HG02885 (cell line): ENCODE results near the gene EXOSC9.
"Not testable (repeated sequence)": the region's sequence is repeated elsewhere in the genome, so short reads cannot be mapped to it uniquely, and the experiment has no call there.

Source experiments
- ATAC-seq: cut with Tn5 transposase; IDR thresholded peaks from one replicate; pipeline ENCODE4 v1.9.1; 2021; ENCODE audit warnings: mild to moderate bottlenecking; ENCODE audit not compliant: unreplicated experiment, poor library complexity

The EXOSC9 gene, protein sequence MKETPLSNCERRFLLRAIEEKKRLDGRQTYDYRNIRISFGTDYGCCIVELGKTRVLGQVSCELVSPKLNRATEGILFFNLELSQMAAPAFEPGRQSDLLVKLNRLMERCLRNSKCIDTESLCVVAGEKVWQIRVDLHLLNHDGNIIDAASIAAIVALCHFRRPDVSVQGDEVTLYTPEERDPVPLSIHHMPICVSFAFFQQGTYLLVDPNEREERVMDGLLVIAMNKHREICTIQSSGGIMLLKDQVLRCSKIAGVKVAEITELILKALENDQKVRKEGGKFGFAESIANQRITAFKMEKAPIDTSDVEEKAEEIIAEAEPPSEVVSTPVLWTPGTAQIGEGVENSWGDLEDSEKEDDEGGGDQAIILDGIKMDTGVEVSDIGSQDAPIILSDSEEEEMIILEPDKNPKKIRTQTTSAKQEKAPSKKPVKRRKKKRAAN

DNA sequence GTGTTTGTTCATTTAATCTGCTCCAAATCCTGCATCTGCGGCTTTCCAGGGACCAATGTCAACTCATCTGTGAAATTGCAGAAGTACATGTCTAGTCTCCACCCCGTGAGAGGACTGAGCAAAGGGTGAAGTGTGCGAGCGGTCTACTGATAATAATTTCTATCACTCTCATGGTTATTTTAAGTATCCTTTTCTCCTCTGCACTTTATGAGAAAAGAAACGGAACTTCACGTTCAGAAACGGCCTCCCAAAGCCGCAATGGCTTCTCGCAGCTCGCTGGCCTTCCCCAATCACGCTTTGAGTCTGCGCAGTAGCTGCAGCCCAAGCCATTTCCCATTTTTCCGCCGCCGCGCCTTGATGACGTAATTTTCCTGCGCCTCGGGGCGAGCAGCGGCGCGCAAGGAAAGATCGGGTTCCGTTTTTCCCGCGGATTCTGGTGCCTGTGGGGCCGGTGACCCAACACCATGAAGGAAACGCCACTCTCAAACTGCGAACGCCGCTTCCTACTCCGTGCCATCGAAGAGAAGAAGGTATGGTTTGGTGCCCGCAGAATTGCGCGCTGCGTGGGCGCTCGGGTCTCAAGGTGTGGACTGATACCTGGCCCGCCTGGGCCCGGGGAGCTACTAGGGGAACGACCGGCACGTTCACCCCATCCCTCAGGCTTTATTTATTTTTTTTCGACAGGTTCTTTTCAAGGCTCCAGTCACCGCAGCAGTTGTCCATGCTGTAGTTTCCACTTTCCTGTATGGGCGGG is at the start of gene EXOSC9:
Gene EXOSC9, plus strand, starts transcription at position 363 of the 754 bp plus-strand sequence. Its CDS starts 102 bp downstream, at position 465.
- peak; percentile 82 for ATAC-seq

GRCh38 chr4:121752142-121752541 is 49.0 kb upstream of the EXOSC9 start:
- ATAC-seq: not testable (repeated sequence)

DNA sequence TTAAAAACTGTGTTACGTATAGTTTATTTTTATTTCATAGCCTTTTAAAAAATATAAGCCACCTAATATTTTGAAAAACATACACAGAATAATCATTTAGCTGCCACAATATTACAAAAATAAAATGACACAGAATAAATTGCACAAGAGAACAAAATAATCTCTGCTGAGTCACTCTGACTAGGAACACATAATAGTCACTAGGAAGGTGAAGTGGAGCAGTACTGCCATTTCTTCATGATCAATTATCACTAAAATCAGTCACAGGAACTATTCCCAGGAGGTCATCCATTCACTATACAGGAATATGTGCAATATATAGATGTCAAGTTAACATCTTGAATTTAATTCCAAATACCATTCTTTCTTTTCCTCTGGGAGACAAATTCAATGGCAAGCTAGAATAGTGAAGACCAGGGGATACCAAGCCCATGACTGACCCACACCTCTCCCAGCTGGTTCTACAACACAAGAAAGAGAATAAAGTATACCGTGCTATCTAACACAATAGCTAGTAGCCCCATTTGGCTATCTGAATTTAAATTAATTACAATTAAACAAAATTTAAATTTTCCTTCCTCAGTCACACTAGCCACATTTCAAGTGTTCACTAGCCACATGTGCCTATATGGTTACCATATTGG is 42.1 kb upstream of the EXOSC9 start:
- ATAC-seq: no peak

GRCh38 chr4:121760205-121760604 is 40.9 kb upstream of the EXOSC9 start:
- no peak for ATAC-seq

DNA sequence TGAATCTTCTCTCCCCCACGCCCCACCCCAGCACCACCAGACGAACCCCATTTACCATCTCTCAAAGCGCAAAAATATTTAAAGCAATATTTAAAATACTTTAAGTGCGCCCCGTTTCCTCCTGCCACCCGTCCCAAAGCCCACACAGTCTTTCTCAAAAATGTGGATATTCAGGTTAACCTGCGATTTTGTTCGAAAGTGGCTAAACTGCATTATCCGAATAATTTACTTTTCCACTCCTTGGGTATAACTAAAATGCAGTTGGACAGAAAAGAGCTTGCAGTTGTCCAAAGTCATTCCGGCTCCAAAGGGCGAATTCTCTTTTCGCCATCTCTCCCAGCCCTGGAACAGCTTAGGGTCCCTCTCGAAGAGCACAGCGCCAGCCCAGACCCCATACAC is 36.8 kb upstream of the EXOSC9 start:
- ATAC-seq: no peak

GRCh38 chr4:121764702-121765367 is 36.3 kb upstream of the EXOSC9 start, which contains the start of gene SMIM43:
SMIM43 (minus strand) TSS chr4:121765164; CDS start chr4:121765105, 59 bp downstream.
- peak; percentile 39 for ATAC-seq

- no peak for ATAC-seq
Observed at GRCh38 chr4:121765368-121765705, 35.8 kb upstream of the EXOSC9 start.

DNA sequence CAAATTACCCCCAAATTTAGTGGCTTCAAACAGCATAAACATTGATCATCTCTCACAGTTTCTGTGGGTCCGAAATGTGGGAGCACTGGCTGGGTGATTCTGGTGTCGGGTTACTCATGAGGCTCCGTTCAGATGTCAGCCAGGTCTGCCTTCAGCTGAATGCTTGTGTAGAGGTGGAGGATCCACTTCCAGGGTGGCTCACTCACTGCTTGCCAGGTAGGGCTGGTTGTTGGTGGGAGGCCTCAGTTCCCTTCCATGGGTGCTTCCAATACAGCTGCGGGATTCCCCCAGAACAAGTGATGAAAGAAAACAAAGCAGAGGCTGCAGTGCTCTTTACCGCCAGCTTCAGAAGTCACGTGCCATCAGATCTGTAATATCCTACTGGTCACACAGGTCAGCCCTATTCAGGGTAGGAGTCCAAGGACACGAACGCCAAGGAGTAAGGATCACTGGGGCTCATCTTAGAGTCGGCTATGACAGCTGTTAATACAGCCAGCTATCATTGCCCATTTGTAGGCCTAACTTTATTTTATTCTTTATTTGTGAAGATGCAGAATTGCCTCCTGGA is 35.1 kb upstream of the EXOSC9 start:
- ATAC-seq: no peak

GRCh38 chr4:121767166-121767565 is 34.0 kb upstream of the EXOSC9 start:
- ATAC-seq: no peak

GRCh38 chr4:121769341-121769740 is 31.8 kb upstream of the EXOSC9 start:
- ATAC-seq: no peak

GRCh38 chr4:121771869-121772268 is 29.3 kb upstream of the EXOSC9 start:
- no peak for ATAC-seq

DNA sequence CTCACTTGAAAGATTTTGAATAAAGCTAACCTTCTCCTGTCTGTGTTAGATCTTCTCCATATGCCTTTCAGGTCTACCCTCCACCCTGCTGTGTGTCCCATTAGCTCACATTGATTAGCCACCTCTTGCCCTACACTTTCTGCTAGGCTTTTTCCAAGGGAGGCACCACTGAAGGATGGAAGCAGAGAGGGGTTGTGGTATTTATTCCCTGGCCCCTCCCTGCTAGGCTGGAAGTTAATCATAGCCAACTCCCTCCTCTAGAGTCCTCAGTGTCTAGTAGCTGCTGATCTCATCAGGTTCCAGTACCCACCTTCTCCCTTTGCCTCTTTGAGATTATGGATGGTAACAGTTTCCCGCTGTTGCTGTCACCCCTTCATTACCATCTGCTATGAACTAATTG is 27.2 kb upstream of the EXOSC9 start:
- no peak for ATAC-seq

DNA sequence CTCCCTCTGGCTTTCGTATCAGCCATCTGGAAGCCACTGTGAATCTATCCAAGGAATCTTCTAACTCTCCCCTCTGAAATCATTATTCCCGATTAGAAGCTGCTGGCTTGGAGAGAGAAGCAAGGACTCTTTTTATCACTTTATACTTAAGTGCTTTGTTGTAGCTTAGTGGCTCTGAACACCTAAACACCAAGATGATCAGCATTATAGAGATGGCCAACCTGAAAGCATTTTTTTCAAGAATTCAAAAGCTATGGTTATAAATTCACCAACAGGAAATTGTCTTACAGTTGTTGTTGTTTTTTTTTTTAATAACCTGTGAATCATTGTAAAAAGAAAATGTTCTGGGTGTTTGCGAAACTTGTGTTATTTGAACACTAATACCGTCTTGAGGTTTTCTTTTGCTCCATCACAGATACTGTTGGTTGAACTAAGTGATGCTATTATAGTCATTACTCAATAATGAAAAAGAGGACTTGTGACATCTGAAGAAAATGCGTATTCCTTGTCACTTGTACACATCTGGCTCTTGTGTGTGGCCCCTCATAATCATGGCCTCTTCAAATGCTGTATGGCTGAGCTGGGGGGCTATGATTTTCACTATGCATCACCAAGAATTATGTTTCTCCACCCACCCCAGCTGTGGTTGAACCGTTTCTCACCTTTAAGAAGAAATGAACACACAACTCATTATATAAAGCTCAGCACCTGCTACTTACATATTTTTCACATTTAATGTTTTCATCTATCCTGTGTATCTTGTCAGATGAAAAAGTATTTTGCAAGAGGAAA is 24.3 kb upstream of the EXOSC9 start:
- ATAC-seq: peak; percentile 46

- ATAC-seq: peak; percentile 68
Observed at GRCh38 chr4:121777625-121778024, 23.5 kb upstream of the EXOSC9 start.

DNA sequence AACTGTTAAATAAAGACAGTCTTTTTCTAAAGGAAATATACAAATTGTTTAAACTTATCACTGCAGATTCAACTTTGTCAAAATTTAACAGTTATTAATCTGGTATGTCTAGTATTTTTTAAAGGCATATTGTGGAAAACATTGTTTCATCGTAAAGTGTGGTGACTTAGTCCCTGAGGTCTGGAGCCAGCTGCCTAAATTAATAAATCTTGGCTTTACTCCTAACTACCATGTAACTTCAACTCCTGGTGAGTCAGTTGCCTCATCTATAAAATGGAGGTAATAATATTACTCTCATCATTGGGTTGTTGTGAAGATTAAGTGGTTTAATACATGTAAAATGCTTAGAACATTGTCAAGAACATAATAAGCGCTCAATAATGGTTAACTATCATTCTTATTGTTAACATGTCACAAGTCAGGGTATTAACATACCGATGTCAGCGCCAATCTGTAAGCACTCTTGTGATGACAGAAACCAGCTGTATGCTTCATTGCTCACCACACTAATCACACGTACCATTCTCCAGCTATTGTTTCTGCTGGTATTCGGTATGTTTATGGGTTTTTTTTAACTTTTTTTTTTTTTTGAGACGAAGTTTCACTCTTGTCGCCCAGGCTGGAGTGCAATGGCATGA is 22.0 kb upstream of the EXOSC9 start:
- no peak for ATAC-seq

DNA sequence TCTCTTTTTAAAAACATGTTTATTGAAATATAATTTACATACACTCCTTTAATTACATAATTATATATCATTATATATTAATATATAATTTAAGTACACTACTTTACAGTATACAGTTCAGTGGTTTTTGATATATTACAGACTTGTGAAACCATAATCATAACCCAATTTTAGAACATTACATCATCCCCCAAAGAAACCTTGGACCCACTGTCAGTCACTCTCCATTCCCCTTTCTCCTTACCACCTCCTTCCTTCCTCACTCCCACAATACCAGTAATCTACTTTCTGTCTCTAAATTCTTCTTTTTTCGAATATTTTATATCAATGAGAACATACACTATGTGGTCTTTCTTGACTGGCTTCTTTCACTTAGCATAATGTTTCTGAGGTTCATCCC is 17.9 kb upstream of the EXOSC9 start:
- ATAC-seq: no peak

GRCh38 chr4:121784401-121784800 is 16.7 kb upstream of the EXOSC9 start:
- ATAC-seq: no peak

GRCh38 chr4:121784975-121785374 is 16.1 kb upstream of the EXOSC9 start:
- no peak for ATAC-seq

GRCh38 chr4:121785479-121785878 is 15.6 kb upstream of the EXOSC9 start:
- no peak for ATAC-seq
